Tibial nerve (tissue), 3 donors: ENCODE results near the gene FAM234A.

Source experiments
- POLR2A ChIP-seq, 2 donors: fragments of 450-650 bp; IDR thresholded peaks; one replicate each; pipeline ENCODE4 v1.6.1; 2017; ENCODE audit warnings: antibody characterized with exemption in 2 of 2, mild to moderate bottlenecking in 2 of 2, moderate library complexity in 2 of 2
- TF ChIP-seq, protein P1 (sequence below), 5 experiments: fragments of 200-600 bp in 3 of 5; fragments of 450-650 bp in 2 of 5; sonication (generic) in 3 of 5; IDR thresholded peaks; one replicate each; pipeline ENCODE4 v1.5.1; 2016 to 2019; ENCODE audit warnings: antibody characterized with exemption in 5 of 5, mild to moderate bottlenecking in 3 of 5, moderate library complexity in 2 of 5

DNA sequence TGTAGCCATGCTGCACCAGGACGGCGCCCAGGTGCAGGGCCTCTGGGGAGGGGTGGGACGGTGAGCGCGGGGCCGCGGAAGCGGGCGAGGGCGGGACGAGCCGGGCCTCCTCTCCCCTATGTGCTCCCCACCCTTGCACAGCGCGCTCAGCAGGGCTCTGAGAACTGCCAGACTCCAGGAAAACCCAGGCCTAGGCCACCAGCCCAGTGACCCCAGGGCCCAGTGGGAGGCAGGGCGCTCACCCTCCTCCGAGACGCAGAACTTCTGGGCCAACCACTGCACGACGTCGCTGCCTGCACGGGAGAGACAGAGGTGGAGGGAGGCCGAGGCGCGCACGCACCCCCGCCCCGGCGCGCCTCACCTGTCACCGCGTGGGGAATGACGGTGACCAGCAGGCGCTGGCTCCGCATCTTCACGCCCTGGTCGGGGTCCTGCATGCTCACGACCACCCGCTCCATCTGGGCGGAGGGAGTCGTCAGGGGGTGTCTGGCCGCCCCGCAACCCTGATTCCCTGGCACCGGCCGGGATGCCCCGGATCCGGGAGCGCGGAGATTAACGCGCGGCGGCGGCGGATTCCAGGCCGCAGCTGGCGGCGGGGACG is 40.5 kb downstream of the FAM234A start:
- no peak for TF ChIP-seq POLR2A (IDR thresholded peaks at IDR 0.05)
- TF ChIP-seq, protein P1, sequence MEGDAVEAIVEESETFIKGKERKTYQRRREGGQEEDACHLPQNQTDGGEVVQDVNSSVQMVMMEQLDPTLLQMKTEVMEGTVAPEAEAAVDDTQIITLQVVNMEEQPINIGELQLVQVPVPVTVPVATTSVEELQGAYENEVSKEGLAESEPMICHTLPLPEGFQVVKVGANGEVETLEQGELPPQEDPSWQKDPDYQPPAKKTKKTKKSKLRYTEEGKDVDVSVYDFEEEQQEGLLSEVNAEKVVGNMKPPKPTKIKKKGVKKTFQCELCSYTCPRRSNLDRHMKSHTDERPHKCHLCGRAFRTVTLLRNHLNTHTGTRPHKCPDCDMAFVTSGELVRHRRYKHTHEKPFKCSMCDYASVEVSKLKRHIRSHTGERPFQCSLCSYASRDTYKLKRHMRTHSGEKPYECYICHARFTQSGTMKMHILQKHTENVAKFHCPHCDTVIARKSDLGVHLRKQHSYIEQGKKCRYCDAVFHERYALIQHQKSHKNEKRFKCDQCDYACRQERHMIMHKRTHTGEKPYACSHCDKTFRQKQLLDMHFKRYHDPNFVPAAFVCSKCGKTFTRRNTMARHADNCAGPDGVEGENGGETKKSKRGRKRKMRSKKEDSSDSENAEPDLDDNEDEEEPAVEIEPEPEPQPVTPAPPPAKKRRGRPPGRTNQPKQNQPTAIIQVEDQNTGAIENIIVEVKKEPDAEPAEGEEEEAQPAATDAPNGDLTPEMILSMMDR (IDR thresholded peaks at IDR 0.05), result no peak
